ENCODE data around the gene SYPL1. TPM values are rescaled to one million over a fixed set of nuclear protein-coding genes. Genes with fewer than 3 reads are reported as not detected.
A peak's percentile ranks its signal among the peaks of the same experiment; 100 is the strongest.

Gene SYPL1
- total and polyA plus RNA-seq, 9 of the 15 experiments (the other 6 are each of a cell fraction or from before 2014, with no cell fraction given) = 23.8 to 214 (median 70.2) TPM

DNA sequence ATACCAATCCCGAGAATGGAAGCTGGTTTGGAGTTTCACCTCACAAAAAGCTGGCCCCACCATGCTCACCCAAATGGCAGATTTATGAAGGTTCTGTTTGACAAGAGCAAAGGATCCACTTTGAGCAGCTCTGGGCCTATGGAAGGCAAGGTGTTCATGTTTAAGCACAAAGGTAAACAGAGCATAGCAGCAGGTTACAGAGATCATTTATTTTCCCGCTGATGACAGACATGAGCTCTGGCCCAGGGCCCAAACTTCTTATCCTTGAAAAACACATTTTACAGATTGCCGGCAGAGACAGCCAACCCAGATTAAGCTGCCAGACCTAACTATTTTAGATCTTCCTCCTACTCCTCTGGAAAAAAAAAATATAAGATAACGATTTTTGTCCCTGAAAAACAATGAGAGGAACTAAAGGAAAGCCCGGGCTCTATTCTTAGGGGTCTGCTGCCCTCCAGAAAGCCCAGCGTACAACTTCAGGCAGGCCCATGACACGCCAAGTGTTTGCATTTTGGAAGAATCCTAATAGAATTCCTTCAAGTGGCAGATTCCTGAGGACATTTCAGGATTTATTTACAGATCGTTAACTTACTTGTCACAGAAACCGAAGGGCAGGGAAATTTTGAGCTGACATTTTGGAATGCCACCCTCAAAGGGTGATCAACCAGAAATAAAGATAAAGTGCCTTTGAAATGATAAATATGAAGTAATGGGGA lies 40.0 kb downstream of the SYPL1 start (continued):
- TF ChIP-seq CEBPZ (IDR thresholded peaks at IDR 0.05; ENCODE audit: borderline replicate concordance, low read depth, low read length) (no peak), SMAD1 (IDR thresholded peaks at IDR 0.05; ENCODE audit: low read depth, low read length, partially characterized antibody) (peak; percentile 98), SMC3 (conservative IDR thresholded peaks at IDR 0.05; ENCODE audit: insufficient read depth, low read depth, low read length) (no peak), SRSF3 (IDR thresholded peaks at IDR 0.05; ENCODE audit: insufficient read depth, low read length) (no peak), SMARCA5 (IDR thresholded peaks at IDR 0.05) (no peak)

All from K562 (cell line).